Nephron progenitor cell (in vitro differentiated cells): ENCODE results near the gene DYRK2.
A peak's percentile ranks its signal among the peaks of the same experiment; 100 is the strongest.

Experiments used
- DNase-seq: peaks from one replicate; pipeline ENCODE4 v3.0.0; 2021
- H3K27ac Mint-ChIP-seq: 2 replicates; pipeline ENCODE4 v1.8.0; 2021; ENCODE audit warnings: mild to moderate bottlenecking, moderate library complexity, mixed read lengths
- H3K27me3 Mint-ChIP-seq: 2 replicates; pipeline ENCODE4 v1.8.0; 2021; ENCODE audit warnings: mild to moderate bottlenecking, low read depth, mixed read lengths; ENCODE audit not compliant: poor library complexity
- H3K36me3 Mint-ChIP-seq: 2 replicates; pipeline ENCODE4 v1.8.0; 2021; ENCODE audit warnings: low read depth, mixed read lengths
- H3K4me1 Mint-ChIP-seq: 2 replicates; pipeline ENCODE4 v1.8.0; 2021; ENCODE audit warnings: mixed read lengths
- H3K4me3 Mint-ChIP-seq: 2 replicates; pipeline ENCODE4 v1.8.0; 2021; ENCODE audit warnings: mild to moderate bottlenecking, moderate library complexity, mixed read lengths
- H3K9me3 Mint-ChIP-seq: 2 replicates; pipeline ENCODE4 v1.8.0; 2021; ENCODE audit warnings: mild to moderate bottlenecking, moderate library complexity, mixed read lengths
- CTCF ChIP-seq: fragments of 200-600 bp; sonication (generic); IDR thresholded peaks from 2 replicates; pipeline ENCODE4 v1.5.0; 2021; ENCODE audit warnings: antibody characterized with exemption

DYRK2 gene

GRCh38 chr12:67674417-67674816 is 25.9 kb downstream of the DYRK2 start:
- H3K27me3 Mint-ChIP-seq, result peaks cover 3% of the 10 kb centered on the region
- H3K27ac Mint-ChIP-seq, result no peak overlapping the region
- no peak for TF ChIP-seq CTCF
- no peak for DNase-seq
- peaks cover 61% of the 10 kb centered on the region for H3K36me3 Mint-ChIP-seq
- no peaks in the 10 kb centered on the region for H3K4me1 Mint-ChIP-seq
- no peak overlapping the region for H3K4me3 Mint-ChIP-seq
- H3K9me3 Mint-ChIP-seq, result peaks cover 30% of the 10 kb centered on the region

- Mint-ChIP-seq H3K27ac (no peak overlapping the region), H3K9me3 (peaks cover 30% of the 10 kb centered on the region), H3K36me3 (peaks cover 51% of the 10 kb centered on the region), H3K4me3 (no peak overlapping the region), H3K4me1 (no peaks in the 10 kb centered on the region), H3K27me3 (no peaks in the 10 kb centered on the region)
- no peak for DNase-seq
- TF ChIP-seq CTCF, result no peak
These were observed 28.1 kb downstream of the DYRK2 start for GRCh38 chr12:67676624-67677023.

DNA sequence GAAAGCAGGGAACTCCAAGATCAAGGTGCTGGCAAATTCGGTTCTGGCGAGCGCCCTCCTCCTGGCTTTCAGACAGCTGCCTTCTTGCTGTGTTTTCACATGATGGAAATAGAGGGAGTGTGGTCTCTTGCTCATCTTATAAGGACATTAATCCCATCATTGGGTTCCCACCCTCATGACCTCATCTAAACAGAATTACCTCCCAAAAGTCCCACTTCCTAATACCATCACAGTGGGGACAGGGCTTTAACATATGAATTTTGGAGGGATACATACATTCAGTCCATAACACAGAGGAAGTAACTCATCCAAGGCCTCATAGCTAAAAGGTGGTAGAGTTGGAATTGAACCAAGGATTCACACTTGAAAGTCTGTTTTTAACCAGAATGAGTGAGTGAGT is 28.6 kb downstream of the DYRK2 start:
- no peak for DNase-seq
- Mint-ChIP-seq H3K36me3 (peaks cover 46% of the 10 kb centered on the region), H3K4me3 (no peak overlapping the region), H3K4me1 (no peaks in the 10 kb centered on the region), H3K27me3 (no peaks in the 10 kb centered on the region), H3K9me3 (peaks cover 28% of the 10 kb centered on the region), H3K27ac (no peak overlapping the region)
- TF ChIP-seq CTCF, result no peak

DNA sequence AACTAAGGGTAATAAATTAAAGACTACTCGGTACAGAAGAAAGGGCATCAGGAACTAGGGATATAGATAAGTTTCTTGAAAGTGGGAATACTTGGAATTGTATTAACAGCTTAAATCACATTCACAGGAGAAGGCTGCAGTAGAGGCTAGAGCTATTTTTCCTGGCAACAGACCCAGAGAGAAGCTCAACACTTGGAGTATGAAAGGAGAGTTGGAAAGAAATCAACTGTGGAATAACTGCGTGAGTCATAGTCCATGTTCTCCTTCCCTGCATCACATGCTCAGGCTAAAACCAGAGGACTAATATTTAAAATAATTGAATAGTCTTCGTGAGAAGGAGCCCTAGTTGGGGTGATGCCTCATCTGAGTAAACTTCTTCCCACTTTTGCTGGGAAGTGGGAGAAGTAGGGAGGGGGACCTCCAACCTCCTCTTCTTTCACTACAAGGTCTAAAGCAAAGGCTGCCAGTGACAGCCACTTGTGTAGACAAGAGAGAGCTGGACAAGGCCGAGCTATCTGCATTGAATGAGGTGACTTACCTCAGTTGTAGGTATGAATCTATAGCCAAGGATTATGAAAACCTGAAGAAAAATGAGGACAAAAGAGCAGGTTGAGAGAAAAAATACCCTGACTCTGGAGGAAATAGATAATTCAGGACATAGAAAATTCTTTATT is 32.7 kb downstream of the DYRK2 start:
- H3K27me3 Mint-ChIP-seq, result no peaks in the 10 kb centered on the region
- TF ChIP-seq CTCF, result no peak
- no peak overlapping the region for H3K4me3 Mint-ChIP-seq
- peaks cover 7% of the 10 kb centered on the region for H3K36me3 Mint-ChIP-seq
- H3K27ac Mint-ChIP-seq, result peak overlapping the region; percentile 58
- H3K9me3 Mint-ChIP-seq, result no peaks in the 10 kb centered on the region
- no peak for DNase-seq
- no peaks in the 10 kb centered on the region for H3K4me1 Mint-ChIP-seq

- no peak for DNase-seq
- no peak overlapping the region for H3K27ac Mint-ChIP-seq
- no peak overlapping the region for H3K4me3 Mint-ChIP-seq
- no peak for TF ChIP-seq CTCF
- H3K27me3 Mint-ChIP-seq, result no peaks in the 10 kb centered on the region
- H3K4me1 Mint-ChIP-seq, result no peaks in the 10 kb centered on the region
- no peaks in the 10 kb centered on the region for H3K9me3 Mint-ChIP-seq
- H3K36me3 Mint-ChIP-seq, result peaks cover 6% of the 10 kb centered on the region
These were observed 33.5 kb downstream of the DYRK2 start for GRCh38 chr12:67681941-67682620.

- Mint-ChIP-seq H3K36me3 (no peaks in the 10 kb centered on the region), H3K27ac (no peak overlapping the region), H3K4me1 (no peaks in the 10 kb centered on the region), H3K9me3 (no peaks in the 10 kb centered on the region), H3K4me3 (no peak overlapping the region), H3K27me3 (peaks cover 3% of the 10 kb centered on the region)
- no peak for DNase-seq
- no peak for TF ChIP-seq CTCF
These were observed 40.8 kb downstream of the DYRK2 start for GRCh38 chr12:67689385-67689784.
